GM12878 (cell line): ENCODE measurements around the gene GRB10.

Experiments
- HCFC1 ChIP-seq: fragments of 150-350 bp; IDR thresholded peaks from 2 replicates; pipeline ENCODE4 v1.6.1; 2014; ENCODE audit warnings: low read length
- KAT2A ChIP-seq: conservative IDR thresholded peaks from 2 replicates; pipeline ENCODE4 v1.6.1; 2011; ENCODE audit warnings: low read depth, low read length; ENCODE audit not compliant: control insufficient read depth
- POLR2A ChIP-seq: IDR thresholded peaks from 2 replicates; pipeline ENCODE4 v1.6.1; 2011; ENCODE audit warnings: low read depth, mild to moderate bottlenecking, low read length
- RAD21 ChIP-seq: IDR thresholded peaks from 2 replicates; pipeline ENCODE4 v1.6.1; 2011; ENCODE audit warnings: mild to moderate bottlenecking, low read depth, low read length, moderate library complexity; ENCODE audit not compliant: insufficient read depth
- RUNX3 ChIP-seq: IDR thresholded peaks from 2 replicates; pipeline ENCODE4 v1.6.1; 2012; ENCODE audit warnings: low read length, inconsistent platforms
- TCF7 ChIP-seq: IDR thresholded peaks from 2 replicates; pipeline ENCODE4 v1.6.1; 2014; ENCODE audit warnings: antibody characterized with exemption, borderline replicate concordance
- TF ChIP-seq, protein P1 (sequence below): IDR thresholded peaks from 2 replicates; pipeline ENCODE4 v1.6.1; 2011; ENCODE audit warnings: low read depth, mild to moderate bottlenecking, low read length, moderate library complexity, borderline replicate concordance; ENCODE audit errors: extremely low read depth
- TF ChIP-seq, protein P2 (sequence below), 3 experiments: IDR thresholded peaks in 2 of 3; conservative IDR thresholded peaks in 1 of 3; 2 replicates each; pipeline ENCODE4 v1.5.1; 2011; ENCODE audit warnings: low read depth in 3 of 3, low read length in 3 of 3, mild to moderate bottlenecking in 3 of 3, control low read depth in 2 of 3, moderate library complexity in 2 of 3, inconsistent platforms in 1 of 3, mixed read lengths in 1 of 3; ENCODE audit not compliant: control insufficient read depth in 2 of 3, insufficient read depth in 1 of 3; ENCODE audit errors: extremely low read depth in 1 of 3

GRCh38 chr7:50827281-50827680 lies 44.6 kb upstream of the GRB10 start:
- TF ChIP-seq RUNX3: no peak
- TF ChIP-seq TCF7: no peak
- no peak for TF ChIP-seq RAD21
- no peak for TF ChIP-seq KAT2A
- TF ChIP-seq, protein P1, sequence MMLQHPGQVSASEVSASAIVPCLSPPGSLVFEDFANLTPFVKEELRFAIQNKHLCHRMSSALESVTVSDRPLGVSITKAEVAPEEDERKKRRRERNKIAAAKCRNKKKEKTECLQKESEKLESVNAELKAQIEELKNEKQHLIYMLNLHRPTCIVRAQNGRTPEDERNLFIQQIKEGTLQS: no peak
- TF ChIP-seq POLR2A: no peak
- TF ChIP-seq, protein P2, sequence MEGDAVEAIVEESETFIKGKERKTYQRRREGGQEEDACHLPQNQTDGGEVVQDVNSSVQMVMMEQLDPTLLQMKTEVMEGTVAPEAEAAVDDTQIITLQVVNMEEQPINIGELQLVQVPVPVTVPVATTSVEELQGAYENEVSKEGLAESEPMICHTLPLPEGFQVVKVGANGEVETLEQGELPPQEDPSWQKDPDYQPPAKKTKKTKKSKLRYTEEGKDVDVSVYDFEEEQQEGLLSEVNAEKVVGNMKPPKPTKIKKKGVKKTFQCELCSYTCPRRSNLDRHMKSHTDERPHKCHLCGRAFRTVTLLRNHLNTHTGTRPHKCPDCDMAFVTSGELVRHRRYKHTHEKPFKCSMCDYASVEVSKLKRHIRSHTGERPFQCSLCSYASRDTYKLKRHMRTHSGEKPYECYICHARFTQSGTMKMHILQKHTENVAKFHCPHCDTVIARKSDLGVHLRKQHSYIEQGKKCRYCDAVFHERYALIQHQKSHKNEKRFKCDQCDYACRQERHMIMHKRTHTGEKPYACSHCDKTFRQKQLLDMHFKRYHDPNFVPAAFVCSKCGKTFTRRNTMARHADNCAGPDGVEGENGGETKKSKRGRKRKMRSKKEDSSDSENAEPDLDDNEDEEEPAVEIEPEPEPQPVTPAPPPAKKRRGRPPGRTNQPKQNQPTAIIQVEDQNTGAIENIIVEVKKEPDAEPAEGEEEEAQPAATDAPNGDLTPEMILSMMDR (IDR thresholded peaks at IDR 0.05 in 2 of 3, conservative IDR thresholded peaks at IDR 0.05 in 1 of 3; ENCODE audit: control insufficient read depth in 2 of 3, extremely low read depth in 1 of 3, insufficient read depth in 1 of 3, low read depth in 3 of 3, low read length in 3 of 3): no peak
- no peak for TF ChIP-seq HCFC1
